T-helper 1 cell treated with Interleukin-12 subunit alpha and Interleukin-12 subunit beta and Interleukin-4 antibody, amounts not matched to agents 30 ng/mL and 1 ng/mL, for 36 hours (primary cell): ENCODE measurements around the gene ARHGAP42. TPM values are rescaled to one million over a fixed set of nuclear protein-coding genes. Genes with fewer than 3 reads are reported as not detected.
"Not testable (repeated sequence)": the region's sequence is repeated elsewhere in the genome, so short reads cannot be mapped to it uniquely, and the experiment has no call there.

Experiments
- intact Hi-C: fragments of 100-400 bp; cut with micrococcal nuclease; formaldehyde crosslinking; loops from one replicate; pipeline ENCODE4 v1.15.1; 2024
- total RNA-seq: library from RNA; stranded (reverse); gene quantifications from 2 replicates; pipeline ENCODE4 v1.2.3, GENCODE V29; 2022

Gene ARHGAP42
- total RNA-seq, 1 donor from 2014 or later = 0.25 TPM

- intact Hi-C loops = no loop called here
These were observed 324.8 kb downstream of the ARHGAP42 start for GRCh38 chr11:101011881-101012280.

GRCh38 chr11:101013702-101014101 lies 326.6 kb downstream of the ARHGAP42 start:
- intact Hi-C loops = not testable (repeated sequence)

- intact Hi-C loops = no loop called here
These were observed 327.7 kb downstream of the ARHGAP42 start for GRCh38 chr11:101014600-101015285.

GRCh38 chr11:101019870-101020269 lies 332.8 kb downstream of the ARHGAP42 start:
- intact Hi-C loops = no loop called here

GRCh38 chr11:101022256-101022655 lies 335.2 kb downstream of the ARHGAP42 start:
- intact Hi-C loops = no loop called here

GRCh38 chr11:101028644-101029043 lies 341.6 kb downstream of the ARHGAP42 start:
- intact Hi-C loops = no loop called here

GRCh38 chr11:101030015-101030414 lies 342.9 kb downstream of the ARHGAP42 start:
- intact Hi-C loops = no loop called here

- intact Hi-C loops = no loop called here
These were observed 343.6 kb downstream of the ARHGAP42 start for GRCh38 chr11:101030692-101031091.

- intact Hi-C loops = no loop called here
These were observed 344.6 kb downstream of the ARHGAP42 start for GRCh38 chr11:101031713-101032112.

GRCh38 chr11:101032991-101033390 lies 345.9 kb downstream of the ARHGAP42 start:
- intact Hi-C loops = no loop called here

- intact Hi-C loops = no loop called here
These were observed 347.0 kb downstream of the ARHGAP42 start for GRCh38 chr11:101034076-101034475.

GRCh38 chr11:101035872-101036271 lies 348.8 kb downstream of the ARHGAP42 start:
- intact Hi-C loops = no loop called here
